Suprapubic skin (tissue), 4 donors: Measurements from ENCODE around the gene NBEA.

Source experiments
- CTCF ChIP-seq, 2 donors: fragments of 200-600 bp in 1 of 2; fragments of 450-650 bp in 1 of 2; sonication (generic) in 1 of 2; IDR thresholded peaks; one replicate each; pipeline ENCODE4 v1.5.1; 2016 to 2019; ENCODE audit warnings: antibody characterized with exemption in 2 of 2, mild to moderate bottlenecking in 1 of 2, moderate library complexity in 1 of 2
- EP300 ChIP-seq: sonication (generic); formaldehyde crosslinking; IDR thresholded peaks from one replicate; pipeline ENCODE4 v1.6.1; 2017; ENCODE audit warnings: antibody characterized with exemption
- POLR2A ChIP-seq, 2 donors: fragments of 450-650 bp; IDR thresholded peaks; one replicate each; pipeline ENCODE4 v1.6.1; 2017; ENCODE audit warnings: antibody characterized with exemption in 2 of 2, mild to moderate bottlenecking in 2 of 2, moderate library complexity in 2 of 2
- POLR2AphosphoS5 ChIP-seq, 3 donors: sonication (generic); formaldehyde crosslinking; IDR thresholded peaks; one replicate each; pipeline ENCODE4 v1.6.1; 2017; ENCODE audit warnings: antibody characterized with exemption in 3 of 3

- TF ChIP-seq POLR2A (IDR thresholded peaks at IDR 0.05) (no peak), CTCF (IDR thresholded peaks at IDR 0.05) (no peak), EP300 (no peak), POLR2AphosphoS5 (IDR thresholded peaks at IDR 0.05) (no peak)
These were observed 220.3 kb downstream of the NBEA start for GRCh38 chr13:35162420-35162819.
